ENCODE data around the gene PCDHGC5.

PCDHGC5 gene

GRCh38 chr5:141507387-141508091 lies 18.7 kb downstream of the PCDHGC5 start:
- TF ChIP-seq ZBTB7A (IDR thresholded peaks at IDR 0.05; ENCODE audit: low read depth) (no peak), CREB1 (IDR thresholded peaks at IDR 0.05; ENCODE audit: low read depth) (no peak), CEBPB (IDR thresholded peaks at IDR 0.05) (no peak), EGR1 (IDR thresholded peaks at IDR 0.05) (no peak), TEAD4 (IDR thresholded peaks at IDR 0.05) (no peak), USF1 (IDR thresholded peaks at IDR 0.05) (no peak), TCF12 (IDR thresholded peaks at IDR 0.05; ENCODE audit: low read depth) (no peak), YY1 (IDR thresholded peaks at IDR 0.05; ENCODE audit: low read depth) (no peak), EP300 (IDR thresholded peaks at IDR 0.05; ENCODE audit: borderline replicate concordance) (no peak), FOXM1 (IDR thresholded peaks at IDR 0.05; ENCODE audit: borderline replicate concordance, low read depth) (no peak), RAD21 (IDR thresholded peaks at IDR 0.05; ENCODE audit: low read depth) (no peak), TAF1 (IDR thresholded peaks at IDR 0.05; ENCODE audit: low read depth) (no peak)
- TF ChIP-seq, protein P1, sequence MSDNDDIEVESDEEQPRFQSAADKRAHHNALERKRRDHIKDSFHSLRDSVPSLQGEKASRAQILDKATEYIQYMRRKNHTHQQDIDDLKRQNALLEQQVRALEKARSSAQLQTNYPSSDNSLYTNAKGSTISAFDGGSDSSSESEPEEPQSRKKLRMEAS (IDR thresholded peaks at IDR 0.05) = no peak
- TF ChIP-seq, protein P2, sequence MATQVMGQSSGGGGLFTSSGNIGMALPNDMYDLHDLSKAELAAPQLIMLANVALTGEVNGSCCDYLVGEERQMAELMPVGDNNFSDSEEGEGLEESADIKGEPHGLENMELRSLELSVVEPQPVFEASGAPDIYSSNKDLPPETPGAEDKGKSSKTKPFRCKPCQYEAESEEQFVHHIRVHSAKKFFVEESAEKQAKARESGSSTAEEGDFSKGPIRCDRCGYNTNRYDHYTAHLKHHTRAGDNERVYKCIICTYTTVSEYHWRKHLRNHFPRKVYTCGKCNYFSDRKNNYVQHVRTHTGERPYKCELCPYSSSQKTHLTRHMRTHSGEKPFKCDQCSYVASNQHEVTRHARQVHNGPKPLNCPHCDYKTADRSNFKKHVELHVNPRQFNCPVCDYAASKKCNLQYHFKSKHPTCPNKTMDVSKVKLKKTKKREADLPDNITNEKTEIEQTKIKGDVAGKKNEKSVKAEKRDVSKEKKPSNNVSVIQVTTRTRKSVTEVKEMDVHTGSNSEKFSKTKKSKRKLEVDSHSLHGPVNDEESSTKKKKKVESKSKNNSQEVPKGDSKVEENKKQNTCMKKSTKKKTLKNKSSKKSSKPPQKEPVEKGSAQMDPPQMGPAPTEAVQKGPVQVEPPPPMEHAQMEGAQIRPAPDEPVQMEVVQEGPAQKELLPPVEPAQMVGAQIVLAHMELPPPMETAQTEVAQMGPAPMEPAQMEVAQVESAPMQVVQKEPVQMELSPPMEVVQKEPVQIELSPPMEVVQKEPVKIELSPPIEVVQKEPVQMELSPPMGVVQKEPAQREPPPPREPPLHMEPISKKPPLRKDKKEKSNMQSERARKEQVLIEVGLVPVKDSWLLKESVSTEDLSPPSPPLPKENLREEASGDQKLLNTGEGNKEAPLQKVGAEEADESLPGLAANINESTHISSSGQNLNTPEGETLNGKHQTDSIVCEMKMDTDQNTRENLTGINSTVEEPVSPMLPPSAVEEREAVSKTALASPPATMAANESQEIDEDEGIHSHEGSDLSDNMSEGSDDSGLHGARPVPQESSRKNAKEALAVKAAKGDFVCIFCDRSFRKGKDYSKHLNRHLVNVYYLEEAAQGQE (IDR thresholded peaks at IDR 0.05; ENCODE audit: low read depth) = no peak

GRCh38 chr5:141508440-141508797 lies 19.5 kb downstream of the PCDHGC5 start:
- TF ChIP-seq CREB1 (IDR thresholded peaks at IDR 0.05; ENCODE audit: low read depth) = no peak
- TF ChIP-seq YY1 (IDR thresholded peaks at IDR 0.05; ENCODE audit: low read depth) = no peak
- no peak for TF ChIP-seq TEAD4 (IDR thresholded peaks at IDR 0.05)
- TF ChIP-seq CEBPB (IDR thresholded peaks at IDR 0.05) = no peak
- no peak for TF ChIP-seq RAD21 (IDR thresholded peaks at IDR 0.05; ENCODE audit: low read depth)
- no peak for TF ChIP-seq NFIC (IDR thresholded peaks at IDR 0.05)
- TF ChIP-seq, protein P1 (IDR thresholded peaks at IDR 0.05) = no peak
- no peak for TF ChIP-seq TCF12 (IDR thresholded peaks at IDR 0.05; ENCODE audit: low read depth)
- no peak for TF ChIP-seq FOXM1 (IDR thresholded peaks at IDR 0.05; ENCODE audit: borderline replicate concordance, low read depth)

GRCh38 chr5:141508798-141509611 lies 20.1 kb downstream of the PCDHGC5 start:
- no peak for TF ChIP-seq TEAD4 (IDR thresholded peaks at IDR 0.05)
- no peak for TF ChIP-seq ZBTB7A (IDR thresholded peaks at IDR 0.05; ENCODE audit: low read depth)
- TF ChIP-seq CEBPB (IDR thresholded peaks at IDR 0.05) = no peak
- TF ChIP-seq TCF12 (IDR thresholded peaks at IDR 0.05; ENCODE audit: low read depth) = no peak

GRCh38 chr5:141510160-141510559 lies 21.3 kb downstream of the PCDHGC5 start:
- TF ChIP-seq NFIC (IDR thresholded peaks at IDR 0.05) (no peak), TCF12 (IDR thresholded peaks at IDR 0.05; ENCODE audit: low read depth) (no peak), TEAD4 (IDR thresholded peaks at IDR 0.05) (no peak), EGR1 (IDR thresholded peaks at IDR 0.05) (no peak), RAD21 (IDR thresholded peaks at IDR 0.05; ENCODE audit: low read depth) (no peak), CEBPB (IDR thresholded peaks at IDR 0.05) (no peak), ZBTB7A (IDR thresholded peaks at IDR 0.05; ENCODE audit: low read depth) (no peak), TAF1 (IDR thresholded peaks at IDR 0.05; ENCODE audit: low read depth) (no peak), USF1 (IDR thresholded peaks at IDR 0.05) (no peak), CREB1 (IDR thresholded peaks at IDR 0.05; ENCODE audit: low read depth) (no peak)
- TF ChIP-seq, protein P1 (IDR thresholded peaks at IDR 0.05) = no peak
- TF ChIP-seq, protein P2 (IDR thresholded peaks at IDR 0.05; ENCODE audit: low read depth) = no peak

DNA sequence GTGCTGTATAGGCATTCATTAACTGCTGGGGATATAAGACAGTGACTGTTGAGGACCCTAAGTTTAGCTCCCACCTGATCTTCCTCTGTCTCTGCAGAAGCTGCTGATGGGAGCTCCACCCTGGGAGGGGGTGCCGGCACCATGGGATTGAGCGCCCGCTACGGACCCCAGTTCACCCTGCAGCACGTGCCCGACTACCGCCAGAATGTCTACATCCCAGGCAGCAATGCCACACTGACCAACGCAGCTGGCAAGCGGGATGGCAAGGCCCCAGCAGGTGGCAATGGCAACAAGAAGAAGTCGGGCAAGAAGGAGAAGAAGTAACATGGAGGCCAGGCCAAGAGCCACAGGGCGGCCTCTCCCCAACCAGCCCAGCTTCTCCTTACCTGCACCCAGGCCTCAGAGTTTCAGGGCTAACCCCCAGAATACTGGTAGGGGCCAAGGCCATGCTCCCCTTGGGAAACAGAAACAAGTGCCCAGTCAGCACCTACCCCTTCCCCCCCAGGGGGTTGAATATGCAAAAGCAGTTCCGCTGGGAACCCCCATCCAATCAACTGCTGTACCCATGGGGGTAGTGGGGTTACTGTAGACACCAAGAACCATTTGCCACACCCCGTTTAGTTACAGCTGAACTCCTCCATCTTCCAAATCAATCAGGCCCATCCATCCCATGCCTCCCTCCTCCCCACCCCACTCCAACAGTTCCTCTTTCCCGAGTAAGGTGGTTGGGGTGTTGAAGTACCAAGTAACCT lies 22.1 kb downstream of the PCDHGC5 start:
- no peak for TF ChIP-seq FOXM1 (IDR thresholded peaks at IDR 0.05; ENCODE audit: borderline replicate concordance, low read depth)
- no peak for TF ChIP-seq ZBTB7A (IDR thresholded peaks at IDR 0.05; ENCODE audit: low read depth)
- no peak for TF ChIP-seq TAF1 (IDR thresholded peaks at IDR 0.05; ENCODE audit: low read depth)
- no peak for TF ChIP-seq CEBPB (IDR thresholded peaks at IDR 0.05)
- no peak for TF ChIP-seq RAD21 (IDR thresholded peaks at IDR 0.05; ENCODE audit: low read depth)
- TF ChIP-seq USF1 (IDR thresholded peaks at IDR 0.05) = no peak
- no peak for TF ChIP-seq EGR1 (IDR thresholded peaks at IDR 0.05)
- no peak for TF ChIP-seq NFIC (IDR thresholded peaks at IDR 0.05)
- TF ChIP-seq CREB1 (IDR thresholded peaks at IDR 0.05; ENCODE audit: low read depth) = no peak
- TF ChIP-seq EP300 (IDR thresholded peaks at IDR 0.05; ENCODE audit: borderline replicate concordance) = no peak
- TF ChIP-seq, protein P1 (IDR thresholded peaks at IDR 0.05) = no peak
